ENCODE data around the gene C1orf141.
"Not testable (repeated sequence)": the region's sequence is repeated elsewhere in the genome, so short reads cannot be mapped to it uniquely, and the experiment has no call there.

C1orf141 gene

DNA sequence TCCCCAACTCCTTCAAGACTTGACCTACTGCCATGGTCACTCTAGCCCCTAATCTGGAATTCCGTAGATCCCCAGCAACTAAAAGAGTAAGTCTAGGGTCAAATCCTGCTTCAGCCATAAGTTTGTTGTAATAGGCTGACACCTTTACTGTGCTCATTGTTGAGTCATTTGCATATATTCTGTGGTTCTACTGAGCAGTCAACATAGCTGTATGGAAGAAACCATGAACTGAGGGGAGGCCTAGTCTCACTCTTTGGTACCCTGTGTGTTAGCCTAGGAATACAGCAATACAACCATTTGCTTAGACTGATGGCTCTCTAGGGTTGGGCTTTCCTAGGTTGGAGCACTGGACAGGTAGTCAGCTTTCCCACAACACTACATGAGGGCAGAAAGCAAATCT, 57.2 kb downstream of the C1orf141 start:
- Histone ChIP-seq H3K9me3 (ENCODE audit: insufficient read depth, low read depth, low read length) (no peaks in the 10 kb centered on the region), H3K4ac (ENCODE audit: low read depth, low read length) (no peak overlapping the region), H3K79me1 (ENCODE audit: low read length) (no peaks in the 10 kb centered on the region), H3K18ac (ENCODE audit: low read length) (no peak overlapping the region), H3K27me3 (ENCODE audit: insufficient read depth, low read length) (no peaks in the 10 kb centered on the region), H3K4me2 (ENCODE audit: low read length) (no peak overlapping the region), H3K79me2 (ENCODE audit: control insufficient read depth, insufficient read depth, low read length, poor library complexity) (no peaks in the 10 kb centered on the region), H3K4me1 (ENCODE audit: control insufficient read depth in 1 of 2, insufficient read depth in 2 of 2, low read length in 2 of 2) (no peaks in the 10 kb centered on the region), H2BK120ac (ENCODE audit: insufficient read depth, low read length, poor library complexity) (no peak overlapping the region), H3K4me3 (ENCODE audit: low read depth, low read length) (no peak overlapping the region), H3K36me3 (ENCODE audit: control insufficient read depth in 1 of 2, insufficient read depth in 2 of 2, low read length in 2 of 2) (no peaks in the 10 kb centered on the region), H2AFZ (ENCODE audit: insufficient read depth, low read length, poor library complexity) (no peak overlapping the region), H2AK5ac (ENCODE audit: low read length) (no peak overlapping the region), H3K14ac (ENCODE audit: low read length) (no peak overlapping the region), H3K27ac (ENCODE audit: low read depth, low read length) (no peak overlapping the region), H2BK5ac (ENCODE audit: low read depth, low read length, poor library complexity) (no peak overlapping the region), H4K8ac (ENCODE audit: low read depth, low read length) (no peak overlapping the region), H4K91ac (ENCODE audit: low read depth, low read length) (no peak overlapping the region), H3K23ac (ENCODE audit: low read length) (no peak overlapping the region), H4K12ac (ENCODE audit: low read depth, low read length) (no peak overlapping the region), H2BK12ac (ENCODE audit: low read length) (no peak overlapping the region), H3K9ac (ENCODE audit: low read length) (no peak overlapping the region)
- WGBS (ENCODE audit: extremely low coverage, insufficient coverage, insufficient read length), result no CpG with 5 or more reads among the region's 1 CpG
- DNase-seq, result no peak

GRCh38 chr1:67072749-67073148, 62.0 kb downstream of the C1orf141 start:
- H4K91ac ChIP-seq (ENCODE audit: low read depth, low read length), result no peak overlapping the region
- H2BK12ac ChIP-seq (ENCODE audit: low read length), result no peak overlapping the region
- no peak overlapping the region for H3K4me2 ChIP-seq (ENCODE audit: low read length)
- no peak overlapping the region for H4K12ac ChIP-seq (ENCODE audit: low read depth, low read length)
- no peak overlapping the region for H2AFZ ChIP-seq (ENCODE audit: insufficient read depth, low read length, poor library complexity)
- no peaks in the 10 kb centered on the region for H3K79me2 ChIP-seq (ENCODE audit: control insufficient read depth, insufficient read depth, low read length, poor library complexity)
- H3K9me3 ChIP-seq (ENCODE audit: insufficient read depth, low read depth, low read length), result peaks cover 3% of the 10 kb centered on the region
- no peak overlapping the region for H2BK120ac ChIP-seq (ENCODE audit: insufficient read depth, low read length, poor library complexity)
- no peak overlapping the region for H3K14ac ChIP-seq (ENCODE audit: low read length)
- H4K8ac ChIP-seq (ENCODE audit: low read depth, low read length), result no peak overlapping the region
- no peaks in the 10 kb centered on the region for H3K4me1 ChIP-seq (ENCODE audit: control insufficient read depth in 1 of 2, insufficient read depth in 2 of 2, low read length in 2 of 2)
- no peak overlapping the region for H3K9ac ChIP-seq (ENCODE audit: low read length)
- no peak overlapping the region for H3K23ac ChIP-seq (ENCODE audit: low read length)
- WGBS (ENCODE audit: extremely low coverage, insufficient coverage, insufficient read length), result no CpG with 5 or more reads among the region's 1 CpG
- no peak overlapping the region for H2BK5ac ChIP-seq (ENCODE audit: low read depth, low read length, poor library complexity)
- no peak overlapping the region for H3K4me3 ChIP-seq (ENCODE audit: low read depth, low read length)
- H3K36me3 ChIP-seq (ENCODE audit: control insufficient read depth in 1 of 2, insufficient read depth in 2 of 2, low read length in 2 of 2), result no peaks in the 10 kb centered on the region
- no peak overlapping the region for H3K4ac ChIP-seq (ENCODE audit: low read depth, low read length)
- H3K27me3 ChIP-seq (ENCODE audit: insufficient read depth, low read length), result no peaks in the 10 kb centered on the region
- no peak overlapping the region for H2AK5ac ChIP-seq (ENCODE audit: low read length)
- no peaks in the 10 kb centered on the region for H3K79me1 ChIP-seq (ENCODE audit: low read length)
- DNase-seq, result no peak
- no peak overlapping the region for H3K27ac ChIP-seq (ENCODE audit: low read depth, low read length)
- H3K18ac ChIP-seq (ENCODE audit: low read length), result no peak overlapping the region

- H3K9ac ChIP-seq (ENCODE audit: low read length); H3K27ac ChIP-seq (ENCODE audit: low read depth, low read length); DNase-seq; H3K14ac ChIP-seq (ENCODE audit: low read length); H3K4me3 ChIP-seq (ENCODE audit: low read depth, low read length); H4K8ac ChIP-seq (ENCODE audit: low read depth, low read length); H3K4ac ChIP-seq (ENCODE audit: low read depth, low read length); H3K23ac ChIP-seq (ENCODE audit: low read length); H2BK5ac ChIP-seq (ENCODE audit: low read depth, low read length, poor library complexity); H3K79me2 ChIP-seq (ENCODE audit: control insufficient read depth, insufficient read depth, low read length, poor library complexity); H3K4me1 ChIP-seq (ENCODE audit: control insufficient read depth in 1 of 2, insufficient read depth in 2 of 2, low read length in 2 of 2); H3K79me1 ChIP-seq (ENCODE audit: low read length); H4K12ac ChIP-seq (ENCODE audit: low read depth, low read length); H3K36me3 ChIP-seq (ENCODE audit: control insufficient read depth in 1 of 2, insufficient read depth in 2 of 2, low read length in 2 of 2); H3K4me2 ChIP-seq (ENCODE audit: low read length); H4K91ac ChIP-seq (ENCODE audit: low read depth, low read length); H2AFZ ChIP-seq (ENCODE audit: insufficient read depth, low read length, poor library complexity); H3K18ac ChIP-seq (ENCODE audit: low read length); H3K27me3 ChIP-seq (ENCODE audit: insufficient read depth, low read length); H2AK5ac ChIP-seq (ENCODE audit: low read length); H2BK120ac ChIP-seq (ENCODE audit: insufficient read depth, low read length, poor library complexity); H3K9me3 ChIP-seq (ENCODE audit: insufficient read depth, low read depth, low read length); H2BK12ac ChIP-seq (ENCODE audit: low read length): not testable (repeated sequence)
- no CpG with 5 or more reads among the region's 3 CpGs for WGBS (ENCODE audit: extremely low coverage, insufficient coverage, insufficient read length)
Measured at GRCh38 chr1:67067655-67068054, 67.1 kb downstream of the C1orf141 start.

GRCh38 chr1:67062412-67062811, 72.4 kb downstream of the C1orf141 start:
- DNase-seq, result no peak
- Histone ChIP-seq H3K18ac (ENCODE audit: low read length) (no peak overlapping the region), H3K4me1 (ENCODE audit: control insufficient read depth in 1 of 2, insufficient read depth in 2 of 2, low read length in 2 of 2) (no peaks in the 10 kb centered on the region), H3K4me3 (ENCODE audit: low read depth, low read length) (no peak overlapping the region), H3K23ac (ENCODE audit: low read length) (no peak overlapping the region), H3K9ac (ENCODE audit: low read length) (no peak overlapping the region), H2BK120ac (ENCODE audit: insufficient read depth, low read length, poor library complexity) (no peak overlapping the region), H3K36me3 (ENCODE audit: control insufficient read depth in 1 of 2, insufficient read depth in 2 of 2, low read length in 2 of 2) (no peaks in the 10 kb centered on the region), H2AFZ (ENCODE audit: insufficient read depth, low read length, poor library complexity) (no peak overlapping the region), H3K4ac (ENCODE audit: low read depth, low read length) (no peak overlapping the region), H3K27ac (ENCODE audit: low read depth, low read length) (no peak overlapping the region), H3K79me2 (ENCODE audit: control insufficient read depth, insufficient read depth, low read length, poor library complexity) (no peaks in the 10 kb centered on the region), H4K91ac (ENCODE audit: low read depth, low read length) (no peak overlapping the region), H3K9me3 (ENCODE audit: insufficient read depth, low read depth, low read length) (peaks cover 1% of the 10 kb centered on the region), H3K4me2 (ENCODE audit: low read length) (no peak overlapping the region), H3K14ac (ENCODE audit: low read length) (no peak overlapping the region), H2BK5ac (ENCODE audit: low read depth, low read length, poor library complexity) (no peak overlapping the region), H3K27me3 (ENCODE audit: insufficient read depth, low read length) (no peaks in the 10 kb centered on the region), H4K8ac (ENCODE audit: low read depth, low read length) (no peak overlapping the region), H3K79me1 (ENCODE audit: low read length) (no peaks in the 10 kb centered on the region), H2AK5ac (ENCODE audit: low read length) (no peak overlapping the region), H4K12ac (ENCODE audit: low read depth, low read length) (no peak overlapping the region), H2BK12ac (ENCODE audit: low read length) (no peak overlapping the region)
- WGBS (ENCODE audit: extremely low coverage, insufficient coverage, insufficient read length), result no CpG with 5 or more reads among the region's 1 CpG

Data from trophoblast cell (in vitro differentiated cells and primary cell).